Naive thymus-derived CD4-positive, alpha-beta T cell (primary cell): Measurements from ENCODE around the gene SORCS2. TPM values are rescaled to one million over a fixed set of nuclear protein-coding genes. Genes with fewer than 3 reads are reported as not detected.

ENCODE experiments used
- ATAC-seq: fragments of 150-1000 bp; cut with Tn5 transposase; 2 replicates; pipeline ENCODE4 v1.10.0; 2021; ENCODE audit warnings: mild to moderate bottlenecking, moderate library complexity
- CTCF ChIA-PET: fragments of 350-600 bp; sonication (Branson Sonifier 250); formaldehyde crosslinking; loops from one replicate; lab custom pipeline; 2021; ENCODE audit warnings: antibody characterized with exemption; lab: Charles Lee
- POLR2A ChIA-PET: fragments of 350-600 bp; sonication (Branson Sonifier 250); formaldehyde crosslinking; loops from one replicate; lab custom pipeline; 2021; ENCODE audit warnings: antibody characterized with exemption, inconsistent platforms; lab: Charles Lee
- DNase-seq, 9 donors: peaks; one replicate each; pipeline versions ENCODE4 v3.0.0 to v3.0.0-alpha.2; 2020 to 2022; ENCODE audit warnings: mixed read lengths in 1 of 9
- H3K27ac ChIP-seq: one replicate; pipeline ENCODE4 v1.7.0; 2013; ENCODE audit warnings: mild to moderate bottlenecking, low read depth, low read length, moderate library complexity
- H3K27me3 ChIP-seq, 2 donors: one replicate each; pipeline ENCODE4 v1.7.0; 2013; ENCODE audit warnings: low read length in 2 of 2, mild to moderate bottlenecking in 2 of 2, moderate library complexity in 2 of 2; ENCODE audit not compliant: control insufficient read depth in 2 of 2, insufficient read depth in 2 of 2
- H3K36me3 ChIP-seq, 3 experiments: 1 replicate in 2 of 3; 2 replicates in 1 of 3; pipeline ENCODE4 v1.7.0; 2013; ENCODE audit warnings: low read length in 3 of 3, mild to moderate bottlenecking in 3 of 3, moderate library complexity in 1 of 3; ENCODE audit not compliant: insufficient read depth in 3 of 3, control insufficient read depth in 2 of 3
- H3K4me1 ChIP-seq, 2 donors: one replicate each; pipeline ENCODE4 v1.7.0; 2013; ENCODE audit warnings: low read length in 2 of 2, mild to moderate bottlenecking in 2 of 2, moderate library complexity in 1 of 2; ENCODE audit not compliant: control insufficient read depth in 2 of 2, insufficient read depth in 2 of 2
- H3K4me3 ChIP-seq: 2 replicates; pipeline ENCODE4 v1.7.0; 2013; ENCODE audit warnings: mild to moderate bottlenecking, low read length
- H3K9me3 ChIP-seq, 3 experiments: 1 replicate in 2 of 3; 2 replicates in 1 of 3; pipeline ENCODE4 v1.7.0; 2013; ENCODE audit warnings: low read length in 3 of 3; ENCODE audit not compliant: control insufficient read depth in 2 of 3
- H3K27ac Mint-ChIP-seq, 9 donors: one replicate each; pipeline ENCODE4 v1.8.0; 2020 to 2022; ENCODE audit warnings: mixed read lengths in 9 of 9, mild to moderate bottlenecking in 8 of 9, moderate library complexity in 5 of 9, inconsistent platforms in 2 of 9
- H3K27me3 Mint-ChIP-seq, 5 donors: one replicate each; pipeline ENCODE4 v1.8.0; 2021 to 2022; ENCODE audit warnings: mixed read lengths in 5 of 5, mild to moderate bottlenecking in 1 of 5
- H3K36me3 Mint-ChIP-seq, 5 donors: one replicate each; pipeline ENCODE4 v1.8.0; 2020 to 2022; ENCODE audit warnings: mixed read lengths in 5 of 5, mild to moderate bottlenecking in 3 of 5, inconsistent platforms in 1 of 5
- H3K4me1 Mint-ChIP-seq, 7 donors: one replicate each; pipeline ENCODE4 v1.8.0; 2020 to 2022; ENCODE audit warnings: mixed read lengths in 7 of 7, mild to moderate bottlenecking in 3 of 7, inconsistent platforms in 1 of 7
- H3K4me3 Mint-ChIP-seq, 10 donors: one replicate each; pipeline ENCODE4 v1.8.0; 2020 to 2022; ENCODE audit warnings: mild to moderate bottlenecking in 10 of 10, mixed read lengths in 10 of 10, moderate library complexity in 6 of 10, inconsistent platforms in 2 of 10
- H3K9me3 Mint-ChIP-seq, 11 donors: one replicate each; pipeline ENCODE4 v1.8.0; 2020 to 2022; ENCODE audit warnings: mixed read lengths in 11 of 11, mild to moderate bottlenecking in 4 of 11, inconsistent platforms in 1 of 11, moderate library complexity in 1 of 11
- intact Hi-C, 2 donors: fragments of 100-400 bp; cut with micrococcal nuclease; formaldehyde crosslinking; loops; one replicate each; pipeline ENCODE4 v1.15.1; 2023
- polyA plus RNA-seq, 2 donors: library from polyadenylated mRNA; unstranded; fragments of 300-500 nt; fragmentation: Illumina TruSeq; gene quantifications; one replicate each; pipeline ENCODE4 v1.2.3, GENCODE V29; 2021
- total RNA-seq, 6 experiments: library from RNA in 5 of 6; stranded (reverse) in 5 of 6; gene quantifications; 1 replicate in 5 of 6; 2 replicates in 1 of 6; pipeline ENCODE4 v1.2.3 and lab custom pipeline; 2021 to 2026

Gene SORCS2
- total and polyA plus RNA-seq, 7 experiments from 2014 or later, result 0.10 TPM; not detected in 6

DNA sequence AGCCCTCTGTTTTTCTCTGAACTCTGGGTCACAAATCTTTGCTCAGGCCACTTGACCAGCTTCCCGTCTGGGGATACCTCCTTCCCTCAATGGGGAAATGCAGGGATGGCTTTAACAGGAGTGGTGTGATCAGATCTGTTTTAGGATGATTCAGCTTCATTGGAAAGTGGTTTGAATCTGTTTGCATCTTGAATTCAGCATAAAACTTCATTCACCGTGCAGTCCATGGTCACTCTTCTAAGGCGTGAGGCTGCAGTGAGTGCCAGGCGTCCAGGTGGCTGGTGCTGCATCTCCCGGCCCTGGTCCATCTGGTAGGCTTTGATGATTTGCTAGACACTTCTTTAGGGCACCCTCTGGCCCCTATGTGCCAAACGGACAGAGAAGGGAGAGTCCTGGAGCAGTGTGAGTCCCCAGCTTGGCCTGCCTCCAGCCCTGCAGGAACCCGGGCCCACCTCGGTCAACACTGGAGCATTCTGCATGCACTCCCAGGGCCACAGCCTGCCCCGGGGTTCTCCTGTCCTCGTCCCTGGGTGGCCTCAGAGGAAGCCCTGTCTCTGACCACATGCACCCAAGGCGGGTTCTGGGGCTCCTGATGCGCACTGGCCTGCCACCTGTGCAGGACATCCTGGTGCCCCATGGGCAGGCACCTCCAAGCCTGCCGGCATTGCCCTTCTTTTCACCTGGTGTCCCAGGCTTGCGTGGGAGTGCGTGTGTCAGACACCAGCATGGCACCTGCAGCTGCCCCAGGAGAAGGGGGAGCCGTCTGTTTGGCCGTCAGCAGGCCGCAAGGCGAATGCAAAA, 493.9 kb downstream of the SORCS2 start:
- intact Hi-C loops, result no loop called here
- Mint-ChIP-seq H3K4me3 (no peak overlapping the region), H3K4me1 (no peaks in the 10 kb centered on the region), H3K9me3 (peaks cover 0 to 9% (median 2%) of the 10 kb centered on the region in 11 donors), H3K27me3 (no peaks in the 10 kb centered on the region), H3K36me3 (no peaks in the 10 kb centered on the region), H3K27ac (peak overlapping the region in 1 of 9 donors; percentile 29)
- Histone ChIP-seq H3K36me3 (no peaks in the 10 kb centered on the region), H3K27me3 (no peaks in the 10 kb centered on the region), H3K4me3 (no peak overlapping the region), H3K27ac (no peak overlapping the region), H3K9me3 (no peaks in the 10 kb centered on the region), H3K4me1 (no peaks in the 10 kb centered on the region)
- DNase-seq (no peak), ATAC-seq (no peak)
- CTCF ChIA-PET, result no interaction called here
- POLR2A ChIA-PET, result interaction anchor here (0.6 kb wide), 1 partner anchor 106 kb away, joined by 4 read pairs; no protein-coding TSS in a partner anchor

DNA sequence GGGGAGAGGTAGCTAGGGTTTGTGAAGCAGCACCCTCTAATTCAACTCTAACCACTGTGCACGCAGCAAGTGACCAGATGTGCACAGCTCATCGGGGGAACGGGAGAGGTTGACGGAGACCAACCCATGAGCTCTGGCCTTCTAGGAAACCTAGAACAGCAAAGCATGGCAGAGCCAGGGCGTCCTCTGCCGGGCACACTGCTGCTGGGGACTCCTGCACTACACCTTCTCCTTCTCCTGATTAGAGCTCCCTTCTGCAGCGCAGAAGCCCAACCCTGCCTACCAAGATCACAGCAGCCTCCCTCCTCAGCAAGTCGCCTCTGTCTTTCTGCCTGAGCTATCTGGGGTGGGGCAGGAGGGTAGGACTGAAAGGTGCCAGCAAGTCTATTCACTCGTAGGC, 494.7 kb downstream of the SORCS2 start:
- intact Hi-C loops, result no loop called here
- no peaks in the 10 kb centered on the region for H3K27me3 Mint-ChIP-seq
- Histone ChIP-seq H3K27ac (no peak overlapping the region), H3K9me3 (no peaks in the 10 kb centered on the region), H3K4me3 (no peak overlapping the region), H3K36me3 (no peaks in the 10 kb centered on the region), H3K4me1 (no peaks in the 10 kb centered on the region), H3K27me3 (no peaks in the 10 kb centered on the region)
- no peak overlapping the region for H3K27ac Mint-ChIP-seq
- POLR2A ChIA-PET, result no interaction called here
- no peaks in the 10 kb centered on the region for H3K4me1 Mint-ChIP-seq
- CTCF ChIA-PET, result no interaction called here
- H3K36me3 Mint-ChIP-seq, result no peaks in the 10 kb centered on the region
- DNase-seq (no peak), ATAC-seq (no peak)
- no peak overlapping the region for H3K4me3 Mint-ChIP-seq
- H3K9me3 Mint-ChIP-seq, result peaks cover 0 to 9% (median 2%) of the 10 kb centered on the region in 11 donors

DNA sequence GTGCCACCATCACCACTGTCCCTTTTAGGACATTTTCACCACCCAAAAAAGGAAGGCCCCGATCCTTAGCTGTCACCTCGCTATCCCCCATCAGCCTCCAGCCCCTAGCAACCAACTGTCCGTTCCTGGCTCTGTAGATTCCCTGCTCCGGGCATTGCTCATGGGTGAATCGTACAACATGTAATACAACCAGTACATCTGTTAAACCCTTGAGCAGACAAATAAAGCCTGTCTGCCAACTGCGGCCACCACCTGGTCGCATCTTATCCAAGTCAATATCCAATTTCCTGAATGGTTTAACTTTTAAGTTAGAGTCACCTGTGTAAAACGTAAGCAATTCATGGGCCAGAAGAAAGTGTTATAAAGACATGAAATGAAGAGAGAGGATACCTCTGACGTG, 495.5 kb downstream of the SORCS2 start:
- no peak overlapping the region for H3K4me3 ChIP-seq
- no peaks in the 10 kb centered on the region for H3K4me1 ChIP-seq
- Mint-ChIP-seq H3K9me3 (peaks cover 0 to 7% (median under 1%) of the 10 kb centered on the region in 11 donors), H3K27ac (no peak overlapping the region), H3K4me3 (no peak overlapping the region), H3K4me1 (no peaks in the 10 kb centered on the region), H3K36me3 (no peaks in the 10 kb centered on the region), H3K27me3 (no peaks in the 10 kb centered on the region)
- CTCF ChIA-PET, result no interaction called here
- H3K9me3 ChIP-seq, result no peaks in the 10 kb centered on the region
- H3K27ac ChIP-seq, result no peak overlapping the region
- intact Hi-C loops, result no loop called here
- ATAC-seq (no peak), DNase-seq (no peak)
- POLR2A ChIA-PET, result no interaction called here
- H3K36me3 ChIP-seq, result no peaks in the 10 kb centered on the region
- H3K27me3 ChIP-seq, result no peaks in the 10 kb centered on the region

DNA sequence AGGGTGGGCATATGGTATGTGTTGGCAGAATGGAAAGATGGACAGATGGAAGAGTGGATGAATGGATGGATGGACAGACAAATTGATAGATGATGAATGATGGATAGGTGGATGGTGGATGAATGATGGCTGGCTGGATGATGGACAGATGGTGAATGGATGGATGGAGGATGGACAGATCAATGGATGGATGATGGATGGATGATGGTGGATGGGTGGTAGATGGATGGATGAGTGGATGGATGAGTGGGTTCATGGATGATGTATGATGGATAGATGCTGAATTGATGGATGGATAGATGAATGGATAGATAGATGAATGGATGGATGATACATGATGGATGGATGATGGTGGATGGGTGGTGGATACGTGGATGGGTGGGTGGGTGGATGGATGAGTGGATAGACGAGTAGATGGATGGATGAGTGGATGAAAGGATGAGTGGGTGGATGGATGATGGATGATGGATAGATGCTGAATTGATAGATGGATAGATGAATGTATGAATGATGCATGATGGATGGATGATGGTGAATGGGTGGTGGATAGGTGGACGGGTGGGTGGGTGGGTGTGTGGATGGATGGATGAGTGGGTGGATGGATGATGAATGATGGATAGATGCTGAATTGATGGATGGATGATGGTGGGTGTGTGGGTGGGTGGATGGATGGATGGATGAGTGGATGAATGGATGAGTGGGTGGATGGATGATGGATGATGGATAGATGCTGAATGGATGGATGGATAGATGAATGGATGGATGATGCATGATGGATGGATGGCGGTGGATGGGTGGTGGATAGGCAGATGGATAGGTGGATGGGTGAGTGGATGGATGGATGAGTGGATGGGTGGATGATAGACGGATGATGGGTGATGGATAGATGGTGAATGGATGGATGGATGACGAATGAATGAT, 497.7 kb downstream of the SORCS2 start:
- Mint-ChIP-seq H3K9me3 (peaks cover 0 to 2% (median 0%) of the 10 kb centered on the region in 11 donors), H3K4me1 (peaks cover 0 to 2% (median 0%) of the 10 kb centered on the region in 7 donors), H3K36me3 (no peaks in the 10 kb centered on the region), H3K27ac (no peak overlapping the region), H3K4me3 (no peak overlapping the region), H3K27me3 (no peaks in the 10 kb centered on the region)
- Histone ChIP-seq H3K36me3 (no peaks in the 10 kb centered on the region), H3K27me3 (no peaks in the 10 kb centered on the region), H3K4me3 (no peak overlapping the region), H3K27ac (no peak overlapping the region), H3K4me1 (no peaks in the 10 kb centered on the region), H3K9me3 (no peaks in the 10 kb centered on the region)
- intact Hi-C loops, result no loop called here
- ChIA-PET CTCF (no interaction called here), POLR2A (no interaction called here)
- no peak for ATAC-seq
- no peak for DNase-seq

DNA sequence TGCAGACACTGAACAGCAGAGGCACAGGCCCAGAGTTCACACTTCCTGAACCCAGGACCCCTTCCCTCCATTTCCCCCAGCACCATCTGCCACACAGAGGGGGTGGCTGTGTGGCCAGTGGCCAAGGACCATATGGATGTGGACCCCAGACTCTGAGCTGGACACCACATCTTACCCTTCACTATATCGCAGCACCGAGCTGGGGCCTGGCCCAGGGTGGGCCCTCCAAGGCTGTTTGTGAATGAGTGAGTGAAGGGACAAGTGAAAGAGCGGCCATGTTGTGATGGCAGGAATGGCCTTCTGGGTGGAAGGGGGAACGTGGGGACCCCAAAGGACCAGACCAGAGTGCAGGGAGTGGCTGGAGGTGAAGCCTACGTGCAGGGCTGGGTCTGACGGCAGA, 498.7 kb downstream of the SORCS2 start:
- no peak overlapping the region for H3K4me3 Mint-ChIP-seq
- no peak overlapping the region for H3K4me3 ChIP-seq
- POLR2A ChIA-PET, result no interaction called here

DNA sequence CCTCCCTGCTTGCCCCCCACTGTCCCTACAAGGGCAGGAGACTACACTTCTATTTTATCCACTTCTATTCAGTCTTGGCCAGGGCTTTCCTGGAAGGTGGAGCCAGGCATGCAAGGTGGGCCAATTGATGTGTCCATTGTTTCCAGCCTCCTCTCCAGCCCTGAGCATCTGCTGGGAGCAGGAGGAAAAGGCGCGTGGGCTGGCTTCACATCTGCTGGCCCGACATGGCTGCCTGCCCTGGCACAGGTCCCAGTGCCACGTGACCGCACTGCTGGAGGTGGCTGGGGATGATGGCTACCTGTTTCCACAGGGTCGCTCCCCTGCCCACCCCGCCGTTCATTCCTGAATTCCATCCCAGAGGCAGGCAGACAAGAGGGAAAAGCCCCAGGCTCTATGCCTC, 499.6 kb downstream of the SORCS2 start:
- H3K4me3 ChIP-seq, result no peak overlapping the region
- H3K9me3 ChIP-seq, result no peaks in the 10 kb centered on the region
- Mint-ChIP-seq H3K4me1 (peaks cover 0 to 3% (median 0%) of the 10 kb centered on the region in 7 donors), H3K9me3 (peaks cover 0 to 2% (median 0%) of the 10 kb centered on the region in 11 donors), H3K27me3 (peaks cover 0 to under 1% (median 0%) of the 10 kb centered on the region in 5 donors), H3K27ac (no peak overlapping the region), H3K36me3 (no peaks in the 10 kb centered on the region), H3K4me3 (no peak overlapping the region)
- DNase-seq, result no peak
- no peak overlapping the region for H3K27ac ChIP-seq
- H3K36me3 ChIP-seq, result no peaks in the 10 kb centered on the region
- ChIA-PET CTCF (no interaction called here), POLR2A (no interaction called here)
- ATAC-seq, result no peak
- no peaks in the 10 kb centered on the region for H3K4me1 ChIP-seq
- no peaks in the 10 kb centered on the region for H3K27me3 ChIP-seq
- intact Hi-C loops, result no loop called here

More for the DNA sequence above, 498.7 kb downstream of the SORCS2 start:
- no peaks in the 10 kb centered on the region for H3K36me3 ChIP-seq
- no peak overlapping the region for H3K27ac Mint-ChIP-seq
- no peak for ATAC-seq
- no peaks in the 10 kb centered on the region for H3K9me3 ChIP-seq
- CTCF ChIA-PET, result no interaction called here
- H3K27ac ChIP-seq, result no peak overlapping the region
- H3K9me3 Mint-ChIP-seq, result peaks cover 0 to 2% (median 0%) of the 10 kb centered on the region in 11 donors
- no peaks in the 10 kb centered on the region for H3K27me3 ChIP-seq
- intact Hi-C loops, result no loop called here
- no peaks in the 10 kb centered on the region for H3K36me3 Mint-ChIP-seq
- no peak for DNase-seq
- no peaks in the 10 kb centered on the region for H3K27me3 Mint-ChIP-seq
- H3K4me1 ChIP-seq, result no peaks in the 10 kb centered on the region
- peaks cover 0 to 3% (median 0%) of the 10 kb centered on the region in 7 donors for H3K4me1 Mint-ChIP-seq
